ENCODE data around the gene IL6. TPM values are rescaled to one million over a fixed set of nuclear protein-coding genes. Genes with fewer than 3 reads are reported as not detected.

IL6 gene
- polyA plus RNA-seq, 1 donor from 2014 or later = not detected

DNA sequence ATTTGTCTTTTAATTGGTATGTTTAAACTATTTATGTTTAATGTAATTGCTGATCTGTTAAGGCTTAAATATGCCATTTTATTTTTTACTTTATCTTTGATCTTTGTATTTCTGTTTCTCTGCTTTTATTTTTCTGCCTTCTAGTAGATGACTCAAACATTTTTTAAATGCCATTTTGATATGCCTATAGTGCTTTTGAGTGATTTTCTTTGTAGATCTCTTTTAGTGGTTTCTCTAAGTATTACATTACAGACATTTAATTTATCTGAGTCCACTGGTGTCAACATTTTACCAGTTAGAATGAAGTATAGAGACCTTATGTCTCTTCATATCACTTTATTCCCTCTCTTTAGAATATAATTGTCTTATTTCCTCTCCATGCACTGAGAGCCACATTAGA, 32.7 kb downstream of the IL6 start:
- no peaks in the 10 kb centered on the region for H4K20me1 ChIP-seq (ENCODE audit: insufficient read depth)

DNA sequence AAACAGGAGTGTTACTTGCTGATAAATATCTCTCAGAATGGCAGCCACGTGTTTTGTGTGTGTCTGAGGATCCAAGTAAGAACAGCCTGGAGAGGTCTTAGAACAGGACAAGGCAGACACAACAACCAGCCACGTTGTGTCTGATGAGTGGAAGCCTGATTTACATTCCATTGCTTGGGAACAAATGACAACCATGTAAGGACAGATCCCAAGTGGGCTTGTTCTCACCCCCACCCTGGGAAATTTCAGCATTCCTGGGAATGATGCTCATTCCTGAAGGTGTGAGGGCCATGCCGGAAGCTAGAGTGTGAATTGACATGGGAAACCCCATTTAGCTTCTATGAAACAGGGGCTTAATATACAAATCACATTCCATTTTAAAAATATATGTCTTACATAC, 35.9 kb downstream of the IL6 start:
- Histone ChIP-seq H3K4me3 (ENCODE audit: low read length) (no peak overlapping the region), H4K20me1 (ENCODE audit: insufficient read depth) (no peaks in the 10 kb centered on the region), H3K4me2 (ENCODE audit: low read length) (no peak overlapping the region), H3K79me2 (replicated peaks; ENCODE audit: insufficient read depth, low read length) (no peaks in the 10 kb centered on the region), H3K27ac (ENCODE audit: low read length) (no peak overlapping the region), H3K9ac (ENCODE audit: low read length) (no peak overlapping the region), H3K27me3 (ENCODE audit: insufficient read depth, low read depth, low read length) (no peaks in the 10 kb centered on the region), H3K36me3 (ENCODE audit: insufficient read depth, low read length) (no peaks in the 10 kb centered on the region), H3F3A (ENCODE audit: insufficient read depth, low read length, poor library complexity, severe bottlenecking) (no peaks in the 10 kb centered on the region), H3K9me3 (ENCODE audit: low read length) (no peaks in the 10 kb centered on the region), H3K9me2 (ENCODE audit: insufficient read depth, low read length) (no peaks in the 10 kb centered on the region), H2AFZ (ENCODE audit: low read depth, low read length) (no peak overlapping the region)
- TF ChIP-seq TAF1 (IDR thresholded peaks at IDR 0.05; ENCODE audit: low read depth) (no peak), SMC3 (conservative IDR thresholded peaks at IDR 0.05; ENCODE audit: poor library complexity) (no peak), EP300 (conservative IDR thresholded peaks at IDR 0.05; ENCODE audit: poor library complexity, severe bottlenecking) (no peak), POLR2AphosphoS5 (IDR thresholded peaks at IDR 0.05) (no peak)

More for the DNA sequence above, 32.7 kb downstream of the IL6 start:
- H3K9me3 ChIP-seq (ENCODE audit: low read length) = no peaks in the 10 kb centered on the region
- no peaks in the 10 kb centered on the region for H3K36me3 ChIP-seq (ENCODE audit: insufficient read depth, low read length)
- H2AFZ ChIP-seq (ENCODE audit: low read depth, low read length) = no peak overlapping the region
- H3F3A ChIP-seq (ENCODE audit: insufficient read depth, low read length, poor library complexity, severe bottlenecking) = no peaks in the 10 kb centered on the region
- H3K9ac ChIP-seq (ENCODE audit: low read length) = no peak overlapping the region
- no peaks in the 10 kb centered on the region for H3K9me2 ChIP-seq (ENCODE audit: insufficient read depth, low read length)
- H3K79me2 ChIP-seq (replicated peaks; ENCODE audit: insufficient read depth, low read length) = no peaks in the 10 kb centered on the region
- no peak overlapping the region for H3K4me2 ChIP-seq (ENCODE audit: low read length)
- TF ChIP-seq SMC3 (conservative IDR thresholded peaks at IDR 0.05; ENCODE audit: poor library complexity) = no peak
- TF ChIP-seq EP300 (conservative IDR thresholded peaks at IDR 0.05; ENCODE audit: poor library complexity, severe bottlenecking) = no peak
- no peak for TF ChIP-seq MXI1 (conservative IDR thresholded peaks at IDR 0.05; ENCODE audit: poor library complexity, severe bottlenecking)
- TF ChIP-seq, protein P1, sequence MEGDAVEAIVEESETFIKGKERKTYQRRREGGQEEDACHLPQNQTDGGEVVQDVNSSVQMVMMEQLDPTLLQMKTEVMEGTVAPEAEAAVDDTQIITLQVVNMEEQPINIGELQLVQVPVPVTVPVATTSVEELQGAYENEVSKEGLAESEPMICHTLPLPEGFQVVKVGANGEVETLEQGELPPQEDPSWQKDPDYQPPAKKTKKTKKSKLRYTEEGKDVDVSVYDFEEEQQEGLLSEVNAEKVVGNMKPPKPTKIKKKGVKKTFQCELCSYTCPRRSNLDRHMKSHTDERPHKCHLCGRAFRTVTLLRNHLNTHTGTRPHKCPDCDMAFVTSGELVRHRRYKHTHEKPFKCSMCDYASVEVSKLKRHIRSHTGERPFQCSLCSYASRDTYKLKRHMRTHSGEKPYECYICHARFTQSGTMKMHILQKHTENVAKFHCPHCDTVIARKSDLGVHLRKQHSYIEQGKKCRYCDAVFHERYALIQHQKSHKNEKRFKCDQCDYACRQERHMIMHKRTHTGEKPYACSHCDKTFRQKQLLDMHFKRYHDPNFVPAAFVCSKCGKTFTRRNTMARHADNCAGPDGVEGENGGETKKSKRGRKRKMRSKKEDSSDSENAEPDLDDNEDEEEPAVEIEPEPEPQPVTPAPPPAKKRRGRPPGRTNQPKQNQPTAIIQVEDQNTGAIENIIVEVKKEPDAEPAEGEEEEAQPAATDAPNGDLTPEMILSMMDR (IDR thresholded peaks at IDR 0.05; ENCODE audit: poor library complexity, severe bottlenecking) = no peak
- no peak for TF ChIP-seq POLR2AphosphoS5 (IDR thresholded peaks at IDR 0.05)
- TF ChIP-seq, protein P2, sequence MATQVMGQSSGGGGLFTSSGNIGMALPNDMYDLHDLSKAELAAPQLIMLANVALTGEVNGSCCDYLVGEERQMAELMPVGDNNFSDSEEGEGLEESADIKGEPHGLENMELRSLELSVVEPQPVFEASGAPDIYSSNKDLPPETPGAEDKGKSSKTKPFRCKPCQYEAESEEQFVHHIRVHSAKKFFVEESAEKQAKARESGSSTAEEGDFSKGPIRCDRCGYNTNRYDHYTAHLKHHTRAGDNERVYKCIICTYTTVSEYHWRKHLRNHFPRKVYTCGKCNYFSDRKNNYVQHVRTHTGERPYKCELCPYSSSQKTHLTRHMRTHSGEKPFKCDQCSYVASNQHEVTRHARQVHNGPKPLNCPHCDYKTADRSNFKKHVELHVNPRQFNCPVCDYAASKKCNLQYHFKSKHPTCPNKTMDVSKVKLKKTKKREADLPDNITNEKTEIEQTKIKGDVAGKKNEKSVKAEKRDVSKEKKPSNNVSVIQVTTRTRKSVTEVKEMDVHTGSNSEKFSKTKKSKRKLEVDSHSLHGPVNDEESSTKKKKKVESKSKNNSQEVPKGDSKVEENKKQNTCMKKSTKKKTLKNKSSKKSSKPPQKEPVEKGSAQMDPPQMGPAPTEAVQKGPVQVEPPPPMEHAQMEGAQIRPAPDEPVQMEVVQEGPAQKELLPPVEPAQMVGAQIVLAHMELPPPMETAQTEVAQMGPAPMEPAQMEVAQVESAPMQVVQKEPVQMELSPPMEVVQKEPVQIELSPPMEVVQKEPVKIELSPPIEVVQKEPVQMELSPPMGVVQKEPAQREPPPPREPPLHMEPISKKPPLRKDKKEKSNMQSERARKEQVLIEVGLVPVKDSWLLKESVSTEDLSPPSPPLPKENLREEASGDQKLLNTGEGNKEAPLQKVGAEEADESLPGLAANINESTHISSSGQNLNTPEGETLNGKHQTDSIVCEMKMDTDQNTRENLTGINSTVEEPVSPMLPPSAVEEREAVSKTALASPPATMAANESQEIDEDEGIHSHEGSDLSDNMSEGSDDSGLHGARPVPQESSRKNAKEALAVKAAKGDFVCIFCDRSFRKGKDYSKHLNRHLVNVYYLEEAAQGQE (IDR thresholded peaks at IDR 0.05; ENCODE audit: borderline replicate concordance) = no peak
- no peak for TF ChIP-seq EZH2 (IDR thresholded peaks at IDR 0.05; ENCODE audit: borderline replicate concordance, insufficient read depth, low read length, poor library complexity, severe bottlenecking)
- no peak for TF ChIP-seq RAD21 (conservative IDR thresholded peaks at IDR 0.05)
- no peak for TF ChIP-seq TAF1 (IDR thresholded peaks at IDR 0.05; ENCODE audit: low read depth)
- H3K27me3 ChIP-seq (ENCODE audit: insufficient read depth, low read depth, low read length) = no peaks in the 10 kb centered on the region
- H3K27ac ChIP-seq (ENCODE audit: low read length) = no peak overlapping the region
- H3K4me3 ChIP-seq (ENCODE audit: low read length) = no peak overlapping the region

Data from neural cell (in vitro differentiated cells).